OCI-LY7 (cell line): ENCODE results near the gene PCARE. TPM values are rescaled to one million over a fixed set of nuclear protein-coding genes. Genes with fewer than 3 reads are reported as not detected.

Experiments
- BruUV-seq: library from RNA; stranded (reverse); fragments of 400-500 nt; replicated peaks from 2 replicates; lab custom pipeline; 2021; lab: Mats Ljungman, UMichigan
- CTCF ChIA-PET: fragments of 300-600 bp; sonication (Branson Sonifier 250); formaldehyde crosslinking; loops from one replicate; lab custom pipeline; 2022; ENCODE audit warnings: antibody characterized with exemption; ENCODE audit not compliant: unreplicated experiment; lab: Charles Lee
- POLR2A ChIA-PET: fragments of 300-600 bp; sonication (Branson Sonifier 250); formaldehyde crosslinking; loops from one replicate; lab custom pipeline; 2022; ENCODE audit warnings: antibody characterized with exemption; lab: Charles Lee
- DNase-seq: peaks from one replicate; pipeline ENCODE4 v3.0.0-alpha.2; 2015; ENCODE audit warnings: low spot score
- H2AFZ ChIP-seq: fragments of 200-600 bp; sonication (generic), shearing (Covaris generic); 2 replicates; pipeline ENCODE4 v1.6.1; 2014; ENCODE audit warnings: mild to moderate bottlenecking, antibody characterized with exemption, low read length, moderate library complexity
- H3K27ac ChIP-seq: fragments of 200-600 bp; sonication (generic); 2 replicates; pipeline ENCODE4 v1.5.1; 2014; ENCODE audit warnings: mixed run types, low read depth, mild to moderate bottlenecking, moderate library complexity, low read length, inconsistent platforms; ENCODE audit not compliant: poor library complexity, severe bottlenecking
- H3K36me3 ChIP-seq: fragments of 200-600 bp; sonication (generic); 2 replicates; pipeline ENCODE4 v1.6.1; 2014; ENCODE audit warnings: mild to moderate bottlenecking, antibody characterized with exemption, low read length, moderate library complexity, mixed read lengths; ENCODE audit not compliant: insufficient read depth
- H3K4me1 ChIP-seq: fragments of 200-600 bp; sonication (generic); 2 replicates; pipeline ENCODE4 v1.5.1; 2014; ENCODE audit warnings: mild to moderate bottlenecking, low read length; ENCODE audit not compliant: insufficient read depth, poor library complexity, severe bottlenecking
- H3K4me2 ChIP-seq: fragments of 200-600 bp; sonication (generic); 2 replicates; pipeline ENCODE4 v1.6.1; 2014; ENCODE audit warnings: mild to moderate bottlenecking, low read length
- H3K4me3 ChIP-seq: fragments of 200-600 bp; sonication (generic); 2 replicates; pipeline ENCODE4 v1.5.1; 2014; ENCODE audit warnings: mild to moderate bottlenecking, low read depth, low read length; ENCODE audit not compliant: poor library complexity, severe bottlenecking
- H3K79me2 ChIP-seq: fragments of 200-600 bp; sonication (generic); 2 replicates; pipeline ENCODE4 v1.6.1; 2016; ENCODE audit warnings: low read depth, mild to moderate bottlenecking, low read length, moderate library complexity, mixed read lengths; ENCODE audit not compliant: insufficient read depth
- H3K9me2 ChIP-seq: fragments of 200-600 bp; sonication (generic); 2 replicates; pipeline ENCODE4 v1.6.1; 2016; ENCODE audit warnings: mild to moderate bottlenecking, low read length, mixed read lengths; ENCODE audit not compliant: insufficient read depth
- H3K9me3 ChIP-seq: fragments of 200-600 bp; sonication (generic); 2 replicates; pipeline ENCODE4 v1.6.1; 2014; ENCODE audit warnings: mild to moderate bottlenecking, mixed run types, low read length, mixed read lengths
- H4K20me1 ChIP-seq: fragments of 200-600 bp; sonication (generic); 2 replicates; pipeline ENCODE4 v1.6.1; 2014; ENCODE audit warnings: mild to moderate bottlenecking, antibody characterized with exemption, low read length, moderate library complexity, mixed read lengths; ENCODE audit not compliant: insufficient read depth
- EZH2phosphoT487 ChIP-seq: fragments of 200-600 bp; sonication (generic); IDR thresholded peaks from 2 replicates; pipeline ENCODE4 v1.6.1; 2018; ENCODE audit warnings: low read depth, borderline replicate concordance, mild to moderate bottlenecking, mixed run types, antibody characterized with exemption, low read length, moderate library complexity, mixed read lengths
- intact Hi-C: fragments of 100-400 bp; cut with micrococcal nuclease; formaldehyde crosslinking; loops from one replicate; pipeline ENCODE4 v1.10.0; 2022; ENCODE audit not compliant: unreplicated experiment
- total RNA-seq, 2 experiments: library from RNA; depleted of rRNA in 1 of 2; stranded (reverse); fragments of >200 nt in 1 of 2; shearing (Covaris generic) in 1 of 2; gene quantifications; 2 replicates each; pipeline ENCODE4 v1.2.3, GENCODE V29; 2014 to 2022
- TF ChIP-seq, protein P1 (sequence below): fragments of 200-600 bp; sonication (generic); conservative IDR thresholded peaks from 2 replicates; pipeline ENCODE4 v1.5.1; 2014; ENCODE audit warnings: mild to moderate bottlenecking, antibody characterized with exemption, low read length, moderate library complexity, mixed read lengths

Gene PCARE
- total RNA-seq, 2 experiments from 2014 or later, result not detected

DNA sequence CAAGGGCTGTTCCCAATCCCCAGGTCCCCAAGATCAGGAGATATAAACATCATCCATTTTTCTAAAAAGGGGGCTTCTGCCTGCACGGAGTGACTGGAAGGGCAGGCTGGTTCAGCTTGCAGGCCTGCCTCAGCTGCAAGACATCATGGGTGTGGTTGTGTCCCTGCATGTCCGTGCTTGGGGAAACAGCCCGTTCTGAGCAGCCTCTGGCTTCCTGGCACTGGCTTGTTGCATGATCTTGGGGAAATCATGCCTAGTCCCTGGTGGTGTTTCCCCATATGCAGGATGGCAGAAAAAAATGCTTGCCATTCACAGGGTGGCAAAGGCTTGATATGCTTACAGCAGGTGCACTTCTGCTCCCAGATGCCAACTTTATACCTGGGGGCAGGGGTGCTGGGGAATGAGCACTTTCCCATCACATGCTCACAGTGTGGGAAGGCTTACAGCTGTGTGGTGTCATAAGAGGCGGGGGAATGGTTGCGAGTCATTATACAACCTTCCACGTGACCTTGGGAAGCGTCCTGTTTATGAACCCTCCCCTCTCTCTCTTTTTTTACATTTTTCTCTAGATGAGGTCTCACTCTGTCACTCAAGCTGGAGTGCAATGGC, 7.2 kb downstream of the PCARE start:
- Histone ChIP-seq H3K79me2 (no peaks in the 10 kb centered on the region), H3K36me3 (no peaks in the 10 kb centered on the region), H3K9me2 (no peaks in the 10 kb centered on the region), H4K20me1 (no peaks in the 10 kb centered on the region), H3K27ac (no peak overlapping the region), H3K9me3 (no peaks in the 10 kb centered on the region), H3K4me3 (no peak overlapping the region), H2AFZ (no peak overlapping the region), H3K4me1 (no peaks in the 10 kb centered on the region), H3K4me2 (no peak overlapping the region)
- POLR2A ChIA-PET, result interaction anchor here (0.5 kb wide), 1 partner anchor 1438 kb away, joined by 3 read pairs; no protein-coding TSS in a partner anchor
- CTCF ChIA-PET, result no interaction called here
- no TSS peak for BruUV-seq
- intact Hi-C loops, result no loop called here
- DNase-seq, result no peak
- TF ChIP-seq, protein P1, sequence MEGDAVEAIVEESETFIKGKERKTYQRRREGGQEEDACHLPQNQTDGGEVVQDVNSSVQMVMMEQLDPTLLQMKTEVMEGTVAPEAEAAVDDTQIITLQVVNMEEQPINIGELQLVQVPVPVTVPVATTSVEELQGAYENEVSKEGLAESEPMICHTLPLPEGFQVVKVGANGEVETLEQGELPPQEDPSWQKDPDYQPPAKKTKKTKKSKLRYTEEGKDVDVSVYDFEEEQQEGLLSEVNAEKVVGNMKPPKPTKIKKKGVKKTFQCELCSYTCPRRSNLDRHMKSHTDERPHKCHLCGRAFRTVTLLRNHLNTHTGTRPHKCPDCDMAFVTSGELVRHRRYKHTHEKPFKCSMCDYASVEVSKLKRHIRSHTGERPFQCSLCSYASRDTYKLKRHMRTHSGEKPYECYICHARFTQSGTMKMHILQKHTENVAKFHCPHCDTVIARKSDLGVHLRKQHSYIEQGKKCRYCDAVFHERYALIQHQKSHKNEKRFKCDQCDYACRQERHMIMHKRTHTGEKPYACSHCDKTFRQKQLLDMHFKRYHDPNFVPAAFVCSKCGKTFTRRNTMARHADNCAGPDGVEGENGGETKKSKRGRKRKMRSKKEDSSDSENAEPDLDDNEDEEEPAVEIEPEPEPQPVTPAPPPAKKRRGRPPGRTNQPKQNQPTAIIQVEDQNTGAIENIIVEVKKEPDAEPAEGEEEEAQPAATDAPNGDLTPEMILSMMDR, result no peak
- no peak for TF ChIP-seq EZH2phosphoT487

DNA sequence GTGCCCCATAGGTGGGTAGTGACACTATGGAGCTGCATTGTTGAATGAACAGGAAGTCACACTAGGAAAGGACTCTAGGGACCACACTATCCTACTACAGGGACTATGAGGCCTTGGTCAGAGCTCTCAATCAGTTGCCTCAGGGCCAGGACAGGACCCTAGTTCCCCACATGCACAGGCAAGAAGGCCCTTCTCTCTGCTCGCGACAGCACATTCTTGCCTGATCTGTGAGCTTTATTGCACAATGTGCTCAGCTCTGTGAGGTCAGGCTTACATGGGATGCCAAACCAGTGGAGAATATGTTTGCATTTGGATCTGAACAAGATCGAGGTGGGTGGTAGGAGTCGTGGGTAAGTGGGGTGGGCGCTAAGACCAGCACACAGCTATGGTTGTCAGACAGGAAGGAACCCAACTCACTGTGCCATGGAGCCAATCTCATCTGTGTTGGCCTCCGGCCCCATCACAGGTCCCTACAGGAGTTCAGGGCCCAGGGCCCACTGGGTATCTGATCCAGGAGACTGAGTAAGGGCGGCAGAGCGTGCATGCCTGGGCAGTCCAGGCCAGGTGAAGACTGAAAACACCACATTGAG, 8.0 kb downstream of the PCARE start:
- ChIA-PET CTCF (no interaction called here), POLR2A (interaction anchor here (0.5 kb wide), 1 partner anchor 1438 kb away, joined by 3 read pairs; no protein-coding TSS in a partner anchor)
- intact Hi-C loops, result no loop called here

More for the DNA sequence above, 8.0 kb downstream of the PCARE start:
- no TSS peak for BruUV-seq
- H3K79me2 ChIP-seq, result no peaks in the 10 kb centered on the region
- H3K4me3 ChIP-seq, result no peak overlapping the region
- no peak overlapping the region for H3K4me2 ChIP-seq
- no peaks in the 10 kb centered on the region for H3K4me1 ChIP-seq
- H3K36me3 ChIP-seq, result no peaks in the 10 kb centered on the region
- H3K9me2 ChIP-seq, result no peaks in the 10 kb centered on the region
- TF ChIP-seq, protein P1, result no peak
- no peak for TF ChIP-seq EZH2phosphoT487
- no peaks in the 10 kb centered on the region for H3K9me3 ChIP-seq
- H2AFZ ChIP-seq, result no peak overlapping the region
- H3K27ac ChIP-seq, result no peak overlapping the region
- H4K20me1 ChIP-seq, result no peaks in the 10 kb centered on the region
- no peak for DNase-seq
